ENCODE results near the gene MGST2. TPM values are rescaled to one million over a fixed set of nuclear protein-coding genes. Genes with fewer than 3 reads are reported as not detected.

MGST2 gene
- total RNA-seq, 1 experiment from 2014 or later: 34.1 TPM

DNA sequence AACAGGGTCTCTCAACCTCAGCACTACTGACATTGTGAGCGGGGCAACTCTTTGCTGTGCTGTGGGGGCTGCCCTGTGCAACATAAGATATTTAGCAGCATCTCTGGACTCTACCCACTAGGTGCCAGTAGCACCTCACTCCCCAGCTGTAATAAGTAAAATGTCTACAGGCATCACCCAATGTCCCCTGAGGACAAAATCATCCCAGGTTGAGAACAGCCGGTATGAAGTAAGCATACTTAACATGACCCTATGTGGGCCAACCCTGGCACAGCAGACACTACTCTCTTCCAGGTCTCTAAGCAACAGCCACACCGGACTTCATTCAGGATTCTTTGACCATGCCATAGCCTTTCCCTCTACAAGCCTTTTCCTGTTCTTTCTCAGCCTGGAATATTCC is 10.5 kb upstream of the MGST2 start:
- Histone ChIP-seq H3K27ac (no peak overlapping the region), H3K4me3 (no peak overlapping the region), H3K27me3 (replicated peaks) (no peaks in the 10 kb centered on the region), H3K9me3 (replicated peaks) (no peaks in the 10 kb centered on the region), H3K4me1 (replicated peaks) (peaks cover 13% of the 10 kb centered on the region), H3K36me3 (no peaks in the 10 kb centered on the region)
- peak in 1 of 2 experiments; percentile 12 for DNase-seq (ENCODE audit: low read depth in 1 of 2, low spot score in 2 of 2)

DNA sequence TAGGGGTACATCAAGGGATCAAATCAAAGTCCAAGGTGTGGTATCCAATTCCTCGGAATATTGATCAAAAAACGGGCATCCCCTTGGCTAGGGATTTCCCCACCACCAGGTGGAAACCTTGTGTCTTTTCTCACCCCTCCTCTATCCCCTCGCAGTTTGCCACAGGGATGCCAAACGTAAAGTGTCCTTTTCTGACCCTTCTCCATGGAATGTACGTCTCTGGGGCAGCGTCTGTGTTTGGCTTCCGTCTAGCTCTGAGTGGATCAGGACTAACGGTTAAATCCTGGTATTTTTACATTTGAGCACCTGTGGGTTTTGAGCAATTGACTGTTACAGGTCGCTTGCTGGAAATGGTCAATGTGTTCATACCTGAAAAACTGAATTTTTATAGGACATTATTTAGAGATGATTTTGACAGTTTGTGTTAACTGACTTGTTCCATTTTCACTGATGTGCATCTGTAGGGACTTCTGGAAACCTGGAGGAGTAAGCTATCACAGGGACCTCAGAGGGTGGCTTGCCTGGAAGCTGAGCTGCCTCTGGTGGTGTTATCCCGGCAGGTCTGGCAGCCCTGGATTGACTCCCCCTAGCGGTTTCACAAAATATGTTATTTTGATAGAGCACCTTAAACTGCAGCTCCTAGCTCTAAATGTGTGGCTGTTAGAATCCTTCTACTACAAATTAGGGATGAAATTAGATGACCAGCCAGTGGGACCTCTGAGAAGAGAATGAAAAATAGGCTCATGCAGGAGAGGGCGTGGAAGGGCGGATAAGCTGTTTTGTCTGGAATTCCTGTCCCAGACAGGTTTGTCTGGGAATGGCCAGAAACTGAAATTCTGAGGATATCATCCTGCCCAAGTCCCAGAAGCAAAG is 8.8 kb upstream of the MGST2 start:
- peak; percentile 44 to 70 for DNase-seq (ENCODE audit: low read depth in 1 of 2, low spot score in 2 of 2)
- peaks cover 13% of the 10 kb centered on the region for H3K4me1 ChIP-seq (replicated peaks)
- H3K36me3 ChIP-seq: no peaks in the 10 kb centered on the region
- H3K27me3 ChIP-seq (replicated peaks): no peaks in the 10 kb centered on the region
- H3K9me3 ChIP-seq (replicated peaks): no peaks in the 10 kb centered on the region
- H3K4me3 ChIP-seq: no peak overlapping the region
- H3K27ac ChIP-seq: no peak overlapping the region

DNA sequence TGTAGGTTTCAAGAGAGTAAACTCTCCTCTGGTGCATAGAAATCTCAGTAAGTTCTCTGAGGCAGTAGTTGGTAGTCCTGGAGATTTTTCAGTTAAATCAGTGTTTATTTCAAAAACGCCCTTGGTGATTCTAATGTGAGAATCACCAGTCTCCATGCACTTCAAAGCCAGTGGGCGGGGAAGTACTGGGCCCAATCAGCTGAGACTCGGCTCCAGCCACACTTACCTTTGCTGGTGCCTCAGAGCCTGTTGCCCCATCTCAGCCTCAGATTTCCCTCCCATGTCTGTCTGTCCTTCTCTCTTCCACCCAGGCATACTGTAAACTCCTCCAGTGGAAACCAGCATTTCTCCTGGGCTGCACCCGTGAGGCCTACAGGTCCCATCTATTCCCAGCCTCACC is 7.4 kb upstream of the MGST2 start:
- H3K27ac ChIP-seq: no peak overlapping the region
- no peaks in the 10 kb centered on the region for H3K9me3 ChIP-seq (replicated peaks)
- no peak for DNase-seq (ENCODE audit: low read depth in 1 of 2, low spot score in 2 of 2)
- no peaks in the 10 kb centered on the region for H3K27me3 ChIP-seq (replicated peaks)
- H3K4me3 ChIP-seq: no peak overlapping the region
- H3K4me1 ChIP-seq (replicated peaks): peaks cover 13% of the 10 kb centered on the region
- no peaks in the 10 kb centered on the region for H3K36me3 ChIP-seq

DNA sequence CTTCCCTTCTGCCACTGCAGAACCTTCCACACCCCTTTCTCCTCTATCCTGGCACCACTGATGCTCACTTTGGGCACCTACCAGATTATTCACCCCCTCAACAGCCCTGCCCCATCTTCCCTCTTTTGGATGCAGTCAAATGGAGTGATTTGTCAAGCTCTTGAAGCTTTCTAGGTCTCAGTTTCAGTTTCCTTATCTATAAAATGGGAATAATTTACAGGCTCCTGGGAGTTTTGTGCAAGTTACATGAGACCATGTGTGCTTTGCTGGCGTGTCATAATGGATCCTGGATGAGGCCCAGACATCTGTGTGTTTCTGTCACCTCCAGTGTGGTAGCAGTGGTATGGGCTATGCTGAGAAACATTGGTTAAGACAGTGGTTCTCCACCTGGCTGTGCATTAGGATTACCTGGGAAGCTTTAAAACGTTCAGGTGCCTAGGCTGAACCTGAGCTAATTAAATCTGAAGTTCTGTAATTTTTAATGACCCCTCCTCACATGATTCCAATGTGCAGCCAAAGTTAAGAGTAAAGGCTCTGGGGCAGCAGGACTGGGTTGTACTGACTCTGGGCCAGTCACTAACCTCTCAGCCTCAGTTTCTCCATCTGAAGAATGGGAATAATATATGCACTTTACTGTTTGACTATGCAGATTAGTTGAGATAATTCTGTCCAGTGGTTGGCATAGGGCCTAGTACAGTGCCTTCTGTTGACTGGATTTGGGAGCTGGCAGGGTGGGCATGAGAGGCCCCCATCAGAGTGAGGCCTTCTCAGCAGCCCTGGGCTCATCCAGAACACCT is 6.8 kb upstream of the MGST2 start:
- H3K4me3 ChIP-seq: no peak overlapping the region
- no peaks in the 10 kb centered on the region for H3K27me3 ChIP-seq (replicated peaks)
- no peak for DNase-seq (ENCODE audit: low read depth in 1 of 2, low spot score in 2 of 2)
- H3K27ac ChIP-seq: no peak overlapping the region
- H3K36me3 ChIP-seq: no peaks in the 10 kb centered on the region
- H3K9me3 ChIP-seq (replicated peaks): no peaks in the 10 kb centered on the region
- peaks cover 13% of the 10 kb centered on the region for H3K4me1 ChIP-seq (replicated peaks)

DNA sequence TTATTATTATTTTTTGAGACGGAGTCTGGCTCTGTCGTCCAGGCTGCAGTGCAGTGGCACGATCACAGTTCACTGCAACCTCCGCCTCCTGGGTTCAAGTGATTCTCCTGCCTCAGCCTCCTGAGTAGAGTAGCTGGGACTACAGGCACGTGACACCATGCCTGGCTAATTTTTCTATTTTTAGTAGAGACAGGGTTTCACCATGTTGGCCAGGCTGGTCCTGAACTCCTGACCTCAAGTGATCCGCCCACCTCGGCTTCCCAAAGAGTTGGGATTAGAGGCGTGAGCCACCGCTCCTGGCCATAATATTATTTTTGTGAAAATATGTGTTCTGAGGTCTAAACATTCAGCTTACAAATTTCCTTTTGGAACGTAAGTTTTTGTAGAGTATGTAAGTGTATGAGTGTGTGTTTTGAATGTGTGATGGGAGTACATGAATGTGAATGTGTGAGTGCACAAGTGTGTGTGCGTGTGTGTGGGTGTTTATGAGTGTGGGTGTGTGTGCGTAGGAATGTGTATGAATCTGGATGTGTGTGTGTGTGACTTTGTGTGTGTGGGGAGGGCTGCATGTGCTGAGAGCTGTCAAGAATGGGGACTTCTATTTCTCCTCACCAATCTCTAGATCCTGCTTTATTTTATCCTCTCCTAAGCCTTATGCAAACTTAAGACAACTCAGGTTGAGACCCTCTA is 5.7 kb upstream of the MGST2 start:
- Histone ChIP-seq H3K4me3 (no peak overlapping the region), H3K36me3 (no peaks in the 10 kb centered on the region), H3K9me3 (replicated peaks) (no peaks in the 10 kb centered on the region), H3K27ac (no peak overlapping the region), H3K4me1 (replicated peaks) (peaks cover 13% of the 10 kb centered on the region), H3K27me3 (replicated peaks) (no peaks in the 10 kb centered on the region)
- no peak for DNase-seq (ENCODE audit: low read depth in 1 of 2, low spot score in 2 of 2)

DNA sequence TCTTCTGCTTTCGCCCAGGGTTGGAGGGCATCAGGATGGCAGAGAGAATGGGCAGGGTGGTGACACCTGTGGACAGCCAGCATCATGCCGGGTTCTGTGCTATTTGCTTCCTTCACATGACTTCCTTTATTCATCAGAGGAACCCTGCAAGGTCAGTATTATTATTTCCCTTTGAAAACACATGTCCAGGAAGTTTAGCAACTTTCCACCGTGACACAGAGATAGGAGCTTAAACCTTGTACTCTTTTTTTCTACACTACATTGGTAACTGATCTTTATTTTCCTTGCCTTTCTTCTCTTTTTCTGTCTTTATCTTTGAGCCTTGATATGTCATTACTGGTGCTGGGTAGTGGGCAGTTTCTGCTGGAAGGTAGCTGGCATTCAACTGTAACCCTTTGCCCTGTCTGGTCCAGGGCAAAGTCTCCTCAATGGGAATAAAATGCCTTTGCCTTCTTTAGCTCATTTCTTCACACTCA is 5.0 kb upstream of the MGST2 start:
- no peaks in the 10 kb centered on the region for H3K27me3 ChIP-seq (replicated peaks)
- H3K4me1 ChIP-seq (replicated peaks): peaks cover 16% of the 10 kb centered on the region
- H3K9me3 ChIP-seq (replicated peaks): no peaks in the 10 kb centered on the region
- H3K27ac ChIP-seq: no peak overlapping the region
- no peak overlapping the region for H3K4me3 ChIP-seq
- H3K36me3 ChIP-seq: no peaks in the 10 kb centered on the region
- no peak for DNase-seq (ENCODE audit: low read depth in 1 of 2, low spot score in 2 of 2)

DNA sequence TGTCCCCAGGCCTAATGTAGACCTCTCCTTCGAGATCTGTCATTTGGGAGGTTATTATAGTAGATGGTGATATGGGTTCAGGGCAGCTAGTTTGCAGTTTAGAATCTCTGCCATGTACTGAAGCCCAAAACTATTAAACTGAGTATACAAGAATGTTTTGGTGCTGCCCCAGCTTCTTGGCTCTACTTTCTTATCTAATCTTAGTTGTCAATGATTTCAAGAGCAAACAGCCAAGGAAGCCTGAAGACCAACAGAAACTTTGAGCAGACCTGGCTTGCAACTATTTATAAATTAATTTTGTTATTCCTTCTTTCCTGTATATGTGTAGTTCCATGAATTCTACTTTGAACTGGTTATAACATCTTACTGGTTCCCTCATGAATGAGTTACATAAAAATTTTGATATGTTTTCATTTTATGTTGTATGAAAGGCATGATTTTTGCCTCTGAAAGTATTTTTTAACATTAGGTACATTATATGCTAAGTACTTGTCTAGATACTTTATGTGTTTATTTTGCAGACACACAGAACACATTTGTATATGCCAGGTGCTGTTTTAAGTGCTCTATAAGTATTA is 2.0 kb upstream of the MGST2 start:
- H3K36me3 ChIP-seq: no peaks in the 10 kb centered on the region
- H3K4me3 ChIP-seq: no peak overlapping the region
- DNase-seq (ENCODE audit: low read depth in 1 of 2, low spot score in 2 of 2): no peak
- peaks cover 11% of the 10 kb centered on the region for H3K4me1 ChIP-seq (replicated peaks)
- H3K9me3 ChIP-seq (replicated peaks): no peaks in the 10 kb centered on the region
- no peak overlapping the region for H3K27ac ChIP-seq
- no peaks in the 10 kb centered on the region for H3K27me3 ChIP-seq (replicated peaks)

DNA sequence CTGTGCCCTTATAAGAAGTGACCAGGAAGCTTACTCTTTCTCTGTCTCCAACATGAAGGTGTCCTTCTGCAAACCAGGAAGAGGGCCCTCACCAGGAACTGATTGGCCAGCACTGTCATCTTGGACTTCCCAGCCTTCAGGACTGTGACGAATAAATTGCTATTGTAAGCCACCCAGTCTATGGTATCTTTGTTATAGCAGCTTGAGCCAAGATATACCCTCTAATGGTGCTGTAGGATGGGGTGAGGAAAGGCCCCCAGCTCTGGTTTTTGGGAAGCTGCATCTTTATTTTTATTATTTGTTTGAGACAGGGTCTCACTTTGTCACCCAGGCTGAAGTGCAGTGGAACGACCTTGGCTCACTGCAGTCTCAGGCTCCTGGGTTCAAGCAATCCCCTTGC is 1.2 kb upstream of the MGST2 start:
- Histone ChIP-seq H3K27me3 (replicated peaks) (no peaks in the 10 kb centered on the region), H3K4me3 (no peak overlapping the region), H3K36me3 (no peaks in the 10 kb centered on the region), H3K27ac (no peak overlapping the region), H3K4me1 (replicated peaks) (peaks cover 11% of the 10 kb centered on the region), H3K9me3 (replicated peaks) (no peaks in the 10 kb centered on the region)
- no peak for DNase-seq (ENCODE audit: low read depth in 1 of 2, low spot score in 2 of 2)

DNA sequence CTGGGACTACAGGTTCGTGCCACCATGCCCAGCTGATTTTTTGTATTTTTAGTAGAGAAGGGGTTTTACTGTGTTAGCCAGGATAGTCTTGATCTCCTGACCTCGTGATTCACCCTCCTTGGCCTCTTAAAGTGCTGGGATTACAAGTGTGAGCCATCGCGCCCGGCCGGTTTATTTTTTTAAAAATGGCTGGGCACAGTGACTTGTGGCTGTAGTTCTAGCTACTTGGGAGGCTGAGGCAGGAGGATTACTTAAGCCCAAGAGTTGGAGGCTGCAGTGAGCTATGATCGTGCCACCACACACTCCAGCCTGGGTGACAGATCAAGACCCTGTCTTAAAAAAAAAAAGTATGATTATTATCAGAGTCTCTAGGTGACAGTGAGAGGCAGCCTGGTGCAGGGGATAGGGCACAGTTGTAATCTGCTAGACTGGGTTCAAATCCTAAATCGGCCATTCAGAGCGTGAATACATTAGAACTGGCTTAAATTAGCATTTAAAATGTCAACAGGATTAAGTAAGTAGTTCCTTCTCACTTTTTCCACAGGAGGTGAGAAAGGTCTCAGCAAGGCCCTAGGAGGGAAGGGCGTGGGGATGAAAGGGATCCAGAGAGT is 435 bp upstream of the MGST2 start:
- peaks cover 11% of the 10 kb centered on the region for H3K4me1 ChIP-seq (replicated peaks)
- DNase-seq (ENCODE audit: low read depth in 1 of 2, low spot score in 2 of 2): no peak
- H3K4me3 ChIP-seq: peak overlapping the region; percentile 45
- H3K9me3 ChIP-seq (replicated peaks): no peaks in the 10 kb centered on the region
- no peaks in the 10 kb centered on the region for H3K36me3 ChIP-seq
- H3K27ac ChIP-seq: peak overlapping the region; percentile 68
- no peaks in the 10 kb centered on the region for H3K27me3 ChIP-seq (replicated peaks)

DNA sequence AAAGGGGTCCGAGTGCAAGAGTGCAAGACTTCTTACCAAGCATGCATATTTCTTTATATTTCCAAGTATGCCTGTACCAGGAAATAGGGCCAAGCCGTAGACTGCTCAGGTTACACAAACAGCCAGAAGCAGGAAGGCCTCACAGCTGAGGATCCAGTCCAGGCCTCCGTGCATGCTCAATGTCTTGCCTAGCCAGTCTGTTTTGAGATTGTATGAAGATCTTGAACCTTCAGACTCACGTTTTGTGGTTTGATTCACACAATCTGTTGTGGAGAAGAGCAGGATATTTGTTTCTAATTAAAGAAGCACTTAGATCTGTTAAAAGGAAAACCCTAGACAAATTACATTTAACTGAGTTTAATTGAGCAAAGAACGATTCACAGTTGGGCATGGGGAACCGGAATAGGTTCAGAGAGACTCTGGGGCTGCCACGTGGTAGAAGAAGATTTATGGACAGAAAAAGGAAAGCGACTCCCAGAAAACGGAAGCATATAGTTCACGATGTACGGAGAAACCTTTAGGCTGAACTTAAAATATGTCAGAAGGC is 1.2 kb downstream of the MGST2 start:
- DNase-seq (ENCODE audit: low read depth in 1 of 2, low spot score in 2 of 2): no peak
- no peaks in the 10 kb centered on the region for H3K9me3 ChIP-seq (replicated peaks)
- no peak overlapping the region for H3K27ac ChIP-seq
- H3K4me3 ChIP-seq: peak overlapping the region; percentile 45
- no peaks in the 10 kb centered on the region for H3K36me3 ChIP-seq
- H3K27me3 ChIP-seq (replicated peaks): no peaks in the 10 kb centered on the region
- H3K4me1 ChIP-seq (replicated peaks): peaks cover 11% of the 10 kb centered on the region

DNA sequence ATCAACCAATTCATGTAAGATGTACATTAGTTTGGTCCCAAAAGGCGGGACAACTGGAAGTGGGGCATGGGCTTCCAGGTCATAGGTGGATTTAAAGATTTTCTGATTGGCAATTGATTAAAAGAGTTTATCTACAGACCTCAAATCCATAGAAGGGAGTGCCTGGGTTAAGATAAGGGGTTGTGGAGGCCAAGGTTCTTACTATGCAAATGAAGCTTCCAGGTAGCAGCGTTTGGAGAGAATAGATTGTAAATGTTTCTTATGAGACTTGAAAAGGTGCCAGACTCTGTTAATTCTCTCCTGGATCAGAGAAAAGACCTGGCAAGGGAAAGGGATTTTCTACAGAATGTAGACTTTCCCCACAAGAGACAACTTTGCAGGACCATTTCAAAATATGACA is 2.4 kb downstream of the MGST2 start:
- Histone ChIP-seq H3K27ac (no peak overlapping the region), H3K36me3 (no peaks in the 10 kb centered on the region), H3K9me3 (replicated peaks) (no peaks in the 10 kb centered on the region), H3K4me1 (replicated peaks) (peaks cover 11% of the 10 kb centered on the region), H3K27me3 (replicated peaks) (no peaks in the 10 kb centered on the region), H3K4me3 (no peak overlapping the region)
- no peak for DNase-seq (ENCODE audit: low read depth in 1 of 2, low spot score in 2 of 2)

DNA sequence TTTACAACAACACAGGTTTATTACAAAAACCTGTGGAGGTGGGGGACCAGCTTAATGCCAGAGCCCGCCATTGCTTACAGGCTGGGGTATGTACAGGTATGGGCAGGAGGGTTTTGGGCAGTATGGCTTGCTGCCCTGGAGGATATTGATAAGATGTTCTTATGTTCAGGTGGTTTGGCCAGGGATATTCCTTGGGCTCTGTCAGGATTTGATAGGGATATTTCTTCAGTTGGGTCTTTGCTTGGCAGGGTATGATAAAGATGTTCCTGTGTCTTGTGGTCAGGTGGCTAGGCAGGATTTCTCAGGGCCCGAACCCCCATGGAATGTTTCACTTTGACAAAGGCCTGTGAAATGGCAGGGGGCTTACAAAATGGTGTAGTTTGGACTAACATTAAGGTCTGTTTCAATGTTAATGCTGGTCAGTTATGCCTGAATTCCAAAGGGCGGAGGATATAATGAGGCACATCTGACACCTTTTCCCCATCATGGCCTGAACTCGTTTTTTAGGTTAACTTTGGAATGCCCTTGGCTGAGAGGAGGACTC is 3.1 kb downstream of the MGST2 start:
- no peaks in the 10 kb centered on the region for H3K36me3 ChIP-seq
- DNase-seq (ENCODE audit: low read depth in 1 of 2, low spot score in 2 of 2): no peak
- no peaks in the 10 kb centered on the region for H3K27me3 ChIP-seq (replicated peaks)
- H3K4me1 ChIP-seq (replicated peaks): peaks cover 11% of the 10 kb centered on the region
- no peak overlapping the region for H3K4me3 ChIP-seq
- H3K9me3 ChIP-seq (replicated peaks): no peaks in the 10 kb centered on the region
- H3K27ac ChIP-seq: no peak overlapping the region

DNA sequence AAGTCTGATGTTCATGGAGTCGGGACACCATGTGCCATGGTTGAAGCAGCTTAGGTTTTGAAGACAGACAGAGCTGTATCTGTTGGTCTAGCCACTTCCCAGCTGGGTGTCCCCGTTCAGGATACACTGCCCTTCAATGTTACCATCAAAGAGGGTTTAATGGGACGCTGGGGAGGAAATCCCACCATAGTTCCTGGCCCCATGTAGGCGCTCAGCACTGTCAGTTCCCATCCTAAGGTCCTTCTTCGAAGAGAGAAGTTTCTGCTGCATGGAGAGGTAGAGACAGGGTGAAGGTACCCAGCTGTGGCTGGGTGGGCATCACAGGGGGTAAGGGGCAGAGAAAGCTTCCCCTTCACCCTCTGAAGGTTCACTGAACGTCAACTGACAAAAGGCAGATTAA is 3.7 kb downstream of the MGST2 start:
- no peaks in the 10 kb centered on the region for H3K9me3 ChIP-seq (replicated peaks)
- H3K4me3 ChIP-seq: no peak overlapping the region
- H3K36me3 ChIP-seq: no peaks in the 10 kb centered on the region
- no peak for DNase-seq (ENCODE audit: low read depth in 1 of 2, low spot score in 2 of 2)
- H3K27me3 ChIP-seq (replicated peaks): no peaks in the 10 kb centered on the region
- peaks cover 11% of the 10 kb centered on the region for H3K4me1 ChIP-seq (replicated peaks)
- H3K27ac ChIP-seq: no peak overlapping the region
